OCI-LY3 (cell line): ENCODE data around the gene TPCN1.

Experiments used
- EZH2phosphoT487 ChIP-seq: fragments of 200-600 bp; shearing (Covaris generic); IDR thresholded peaks from 2 replicates; pipeline ENCODE4 v1.6.1; 2018; ENCODE audit warnings: antibody characterized with exemption, mixed run types, low read depth
- TF ChIP-seq, protein P1 (sequence below): fragments of 200-600, 300-600 bp; sonication (generic); IDR thresholded peaks from 2 replicates; pipeline ENCODE4 v1.5.1; 2014; ENCODE audit warnings: antibody characterized with exemption, low read length, low read depth

DNA sequence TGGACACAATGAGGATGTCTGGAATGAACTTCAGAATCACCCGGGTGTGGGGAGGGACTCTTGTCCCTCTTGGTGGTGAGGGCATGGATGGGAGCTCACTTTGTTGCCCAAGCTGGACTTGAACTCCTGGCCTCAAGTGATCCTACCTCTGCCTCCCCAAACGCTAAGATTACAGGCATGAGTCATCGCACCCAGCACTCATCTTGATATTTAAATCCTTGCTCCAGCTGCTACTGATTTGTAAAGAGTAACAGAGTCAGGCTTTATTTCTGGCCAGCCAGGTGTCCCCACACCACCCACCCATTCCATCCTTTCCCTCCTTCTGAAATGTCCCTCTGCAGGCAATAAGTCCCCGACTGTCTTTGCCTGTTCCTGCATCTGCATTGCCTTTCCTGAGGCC lies 40.9 kb upstream of the TPCN1 start:
- TF ChIP-seq, protein P1, sequence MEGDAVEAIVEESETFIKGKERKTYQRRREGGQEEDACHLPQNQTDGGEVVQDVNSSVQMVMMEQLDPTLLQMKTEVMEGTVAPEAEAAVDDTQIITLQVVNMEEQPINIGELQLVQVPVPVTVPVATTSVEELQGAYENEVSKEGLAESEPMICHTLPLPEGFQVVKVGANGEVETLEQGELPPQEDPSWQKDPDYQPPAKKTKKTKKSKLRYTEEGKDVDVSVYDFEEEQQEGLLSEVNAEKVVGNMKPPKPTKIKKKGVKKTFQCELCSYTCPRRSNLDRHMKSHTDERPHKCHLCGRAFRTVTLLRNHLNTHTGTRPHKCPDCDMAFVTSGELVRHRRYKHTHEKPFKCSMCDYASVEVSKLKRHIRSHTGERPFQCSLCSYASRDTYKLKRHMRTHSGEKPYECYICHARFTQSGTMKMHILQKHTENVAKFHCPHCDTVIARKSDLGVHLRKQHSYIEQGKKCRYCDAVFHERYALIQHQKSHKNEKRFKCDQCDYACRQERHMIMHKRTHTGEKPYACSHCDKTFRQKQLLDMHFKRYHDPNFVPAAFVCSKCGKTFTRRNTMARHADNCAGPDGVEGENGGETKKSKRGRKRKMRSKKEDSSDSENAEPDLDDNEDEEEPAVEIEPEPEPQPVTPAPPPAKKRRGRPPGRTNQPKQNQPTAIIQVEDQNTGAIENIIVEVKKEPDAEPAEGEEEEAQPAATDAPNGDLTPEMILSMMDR: no peak
- TF ChIP-seq EZH2phosphoT487: no peak
